ENCODE measurements around the gene LHX5. TPM values are rescaled to one million over a fixed set of nuclear protein-coding genes. Genes with fewer than 3 reads are reported as not detected.

Gene LHX5
- total RNA-seq, 1 donor from 2014 or later, result 48.4 TPM

- Histone ChIP-seq H3K4me2 (no peak overlapping the region), H2AFZ (replicated peaks) (no peak overlapping the region), H3F3A (ENCODE audit: low read depth) (peaks cover 52% of the 10 kb centered on the region), H3K4me3 (no peak overlapping the region), H3K27me3 (no peaks in the 10 kb centered on the region), H3K27ac (no peak overlapping the region), H3K79me2 (ENCODE audit: low read depth) (peaks cover under 1% of the 10 kb centered on the region), H3K4me1 (no peaks in the 10 kb centered on the region), H3K9ac (no peak overlapping the region), H3K9me3 (ENCODE audit: low read depth) (no peaks in the 10 kb centered on the region), H4K20me1 (ENCODE audit: low read depth) (peaks cover 16% of the 10 kb centered on the region), H3K36me3 (no peaks in the 10 kb centered on the region)
- H3K27ac Mint-ChIP-seq, result no peak overlapping the region
- no peaks in the 10 kb centered on the region for H3K36me3 Mint-ChIP-seq
- DNase-seq (ENCODE audit: low spot score), result no peak
- H3K4me1 Mint-ChIP-seq, result peaks cover 3% of the 10 kb centered on the region
- no peaks in the 10 kb centered on the region for H3K9me3 Mint-ChIP-seq
- peaks cover 24% of the 10 kb centered on the region for H3K27me3 Mint-ChIP-seq (ENCODE audit: insufficient read depth, low read depth)
- TF ChIP-seq, protein P1, sequence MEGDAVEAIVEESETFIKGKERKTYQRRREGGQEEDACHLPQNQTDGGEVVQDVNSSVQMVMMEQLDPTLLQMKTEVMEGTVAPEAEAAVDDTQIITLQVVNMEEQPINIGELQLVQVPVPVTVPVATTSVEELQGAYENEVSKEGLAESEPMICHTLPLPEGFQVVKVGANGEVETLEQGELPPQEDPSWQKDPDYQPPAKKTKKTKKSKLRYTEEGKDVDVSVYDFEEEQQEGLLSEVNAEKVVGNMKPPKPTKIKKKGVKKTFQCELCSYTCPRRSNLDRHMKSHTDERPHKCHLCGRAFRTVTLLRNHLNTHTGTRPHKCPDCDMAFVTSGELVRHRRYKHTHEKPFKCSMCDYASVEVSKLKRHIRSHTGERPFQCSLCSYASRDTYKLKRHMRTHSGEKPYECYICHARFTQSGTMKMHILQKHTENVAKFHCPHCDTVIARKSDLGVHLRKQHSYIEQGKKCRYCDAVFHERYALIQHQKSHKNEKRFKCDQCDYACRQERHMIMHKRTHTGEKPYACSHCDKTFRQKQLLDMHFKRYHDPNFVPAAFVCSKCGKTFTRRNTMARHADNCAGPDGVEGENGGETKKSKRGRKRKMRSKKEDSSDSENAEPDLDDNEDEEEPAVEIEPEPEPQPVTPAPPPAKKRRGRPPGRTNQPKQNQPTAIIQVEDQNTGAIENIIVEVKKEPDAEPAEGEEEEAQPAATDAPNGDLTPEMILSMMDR (IDR thresholded peaks at IDR 0.05), result no peak
- no peak for TF ChIP-seq EZH2 (IDR thresholded peaks at IDR 0.05)
- no peak for TF ChIP-seq EZH2phosphoT487 (IDR thresholded peaks at IDR 0.05)
- no peak overlapping the region for H3K4me3 Mint-ChIP-seq
These were observed 15.5 kb downstream of the LHX5 start for GRCh38 chr12:113456199-113456598.

GRCh38 chr12:113453330-113453729, 18.3 kb downstream of the LHX5 start:
- H3K4me3 Mint-ChIP-seq, result no peak overlapping the region
- Histone ChIP-seq H3K27me3 (no peaks in the 10 kb centered on the region), H3F3A (ENCODE audit: low read depth) (peaks cover 44% of the 10 kb centered on the region), H2AFZ (replicated peaks) (no peak overlapping the region), H3K4me1 (no peaks in the 10 kb centered on the region), H3K9me3 (ENCODE audit: low read depth) (no peaks in the 10 kb centered on the region), H4K20me1 (ENCODE audit: low read depth) (no peaks in the 10 kb centered on the region), H3K27ac (no peak overlapping the region), H3K4me3 (no peak overlapping the region), H3K4me2 (no peak overlapping the region), H3K36me3 (no peaks in the 10 kb centered on the region), H3K79me2 (ENCODE audit: low read depth) (no peaks in the 10 kb centered on the region), H3K9ac (no peak overlapping the region)
- H3K36me3 Mint-ChIP-seq, result no peaks in the 10 kb centered on the region
- no peak for TF ChIP-seq EZH2 (IDR thresholded peaks at IDR 0.05)
- TF ChIP-seq EZH2phosphoT487 (IDR thresholded peaks at IDR 0.05), result no peak
- TF ChIP-seq, protein P1 (IDR thresholded peaks at IDR 0.05), result no peak
- no peak overlapping the region for H3K27ac Mint-ChIP-seq
- H3K4me1 Mint-ChIP-seq, result peaks cover 3% of the 10 kb centered on the region
- peak; percentile 18 for DNase-seq (ENCODE audit: low spot score)
- peaks cover 22% of the 10 kb centered on the region for H3K27me3 Mint-ChIP-seq (ENCODE audit: insufficient read depth, low read depth)
- H3K9me3 Mint-ChIP-seq, result no peaks in the 10 kb centered on the region

DNA sequence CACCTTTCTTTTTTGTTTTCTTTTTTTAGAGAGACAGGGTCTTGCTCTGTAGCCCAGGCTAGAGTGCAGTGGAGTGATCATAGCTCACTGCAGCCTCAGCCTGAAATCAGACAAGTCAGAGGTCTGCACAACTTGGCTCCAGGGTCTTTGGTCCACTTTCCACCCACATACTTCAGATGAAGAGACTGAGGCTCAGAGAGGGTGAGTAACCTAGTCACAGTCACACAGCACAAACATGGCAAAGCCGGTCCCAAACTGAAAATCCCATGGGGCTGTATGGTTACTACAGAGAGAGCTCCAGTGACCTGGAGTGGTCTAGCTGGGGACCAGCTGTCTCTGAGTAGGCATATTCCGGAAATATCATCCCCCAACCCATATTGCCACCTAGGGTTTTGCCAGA, 19.2 kb downstream of the LHX5 start:
- H3K27ac ChIP-seq, result no peak overlapping the region
- no peak for TF ChIP-seq EZH2phosphoT487 (IDR thresholded peaks at IDR 0.05)
- no peaks in the 10 kb centered on the region for H3K36me3 Mint-ChIP-seq
- no peaks in the 10 kb centered on the region for H3K79me2 ChIP-seq (ENCODE audit: low read depth)
- H3K36me3 ChIP-seq, result no peaks in the 10 kb centered on the region
- no peak overlapping the region for H3K9ac ChIP-seq
- H3K9me3 Mint-ChIP-seq, result no peaks in the 10 kb centered on the region
- H3K9me3 ChIP-seq (ENCODE audit: low read depth), result no peaks in the 10 kb centered on the region
- no peak overlapping the region for H3K4me3 ChIP-seq
- no peak overlapping the region for H2AFZ ChIP-seq (replicated peaks)
- no peak overlapping the region for H3K4me3 Mint-ChIP-seq
- peaks cover 25% of the 10 kb centered on the region for H3K27me3 Mint-ChIP-seq (ENCODE audit: insufficient read depth, low read depth)
- H3K27me3 ChIP-seq, result no peaks in the 10 kb centered on the region
- no peaks in the 10 kb centered on the region for H4K20me1 ChIP-seq (ENCODE audit: low read depth)
- H3K4me2 ChIP-seq, result no peak overlapping the region
- no peaks in the 10 kb centered on the region for H3K4me1 ChIP-seq
- H3F3A ChIP-seq (ENCODE audit: low read depth), result peaks cover 39% of the 10 kb centered on the region
- no peak for DNase-seq (ENCODE audit: low spot score)
- no peak overlapping the region for H3K27ac Mint-ChIP-seq
- H3K4me1 Mint-ChIP-seq, result peaks cover 3% of the 10 kb centered on the region

DNA sequence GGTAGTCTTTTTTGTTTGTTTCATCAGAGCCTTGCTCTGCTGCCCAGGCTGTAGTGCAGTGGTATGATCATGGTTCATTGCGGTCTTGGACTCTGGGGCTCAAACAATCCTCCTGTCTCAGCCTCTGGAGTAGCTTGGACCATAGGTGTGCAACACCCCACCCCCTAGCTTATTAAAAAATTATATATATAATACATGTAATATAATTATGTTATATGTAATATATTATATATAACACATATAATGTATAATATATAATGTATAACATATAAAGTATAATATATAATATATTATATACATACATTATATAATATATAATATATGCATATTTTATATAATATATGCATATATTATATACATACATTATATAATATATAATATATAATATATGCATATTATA, 21.8 kb downstream of the LHX5 start:
- Mint-ChIP-seq H3K36me3 (no peaks in the 10 kb centered on the region), H3K27me3 (ENCODE audit: insufficient read depth, low read depth) (peaks cover 35% of the 10 kb centered on the region), H3K9me3 (peaks cover 2% of the 10 kb centered on the region), H3K4me3 (no peak overlapping the region), H3K4me1 (no peaks in the 10 kb centered on the region), H3K27ac (no peak overlapping the region)
- H3K4me1 ChIP-seq, result no peaks in the 10 kb centered on the region
- no peaks in the 10 kb centered on the region for H3K79me2 ChIP-seq (ENCODE audit: low read depth)
- H3K27me3 ChIP-seq, result no peaks in the 10 kb centered on the region
- H3K4me2 ChIP-seq, result no peak overlapping the region
- no peak overlapping the region for H3K9ac ChIP-seq
- H3K4me3 ChIP-seq, result no peak overlapping the region
- H4K20me1 ChIP-seq (ENCODE audit: low read depth), result no peaks in the 10 kb centered on the region
- no peaks in the 10 kb centered on the region for H3K36me3 ChIP-seq
- no peak overlapping the region for H3K27ac ChIP-seq
- H3K9me3 ChIP-seq (ENCODE audit: low read depth), result no peaks in the 10 kb centered on the region
- H3F3A ChIP-seq (ENCODE audit: low read depth), result peaks cover 36% of the 10 kb centered on the region
- DNase-seq (ENCODE audit: low spot score), result no peak
- H2AFZ ChIP-seq (replicated peaks), result no peak overlapping the region
- TF ChIP-seq EZH2 (IDR thresholded peaks at IDR 0.05), result no peak
- TF ChIP-seq EZH2phosphoT487 (IDR thresholded peaks at IDR 0.05), result no peak
- TF ChIP-seq, protein P1 (IDR thresholded peaks at IDR 0.05), result no peak

All from neural progenitor cell (in vitro differentiated cells).